Ovary (tissue), 9 donors: Measurements from ENCODE around the gene POLH. TPM values are rescaled to one million over a fixed set of nuclear protein-coding genes. Genes with fewer than 3 reads are reported as not detected.

Source experiments
- DNase-seq, 5 donors: peaks; one replicate each; pipeline ENCODE4 v3.0.0-alpha.2; 2019 to 2020
- H3K27ac ChIP-seq, 2 donors: fragments of 200-600 bp; one replicate each; pipeline versions ENCODE4 v1.5.1 to v1.8.0; 2019 to 2022
- H3K27me3 ChIP-seq: fragments of 200-600 bp; one replicate; pipeline ENCODE4 v1.8.0; 2022
- H3K36me3 ChIP-seq: fragments of 200-600 bp; sonication (generic); one replicate; pipeline ENCODE4 v1.5.1; 2019
- H3K4me1 ChIP-seq: one replicate; pipeline ENCODE4 v1.8.1; 2013; ENCODE audit warnings: mild to moderate bottlenecking, moderate library complexity; ENCODE audit not compliant: insufficient read depth
- H3K4me3 ChIP-seq: fragments of 200-600 bp; sonication (generic); one replicate; pipeline ENCODE4 v1.5.1; 2017
- H3K9me3 ChIP-seq, 2 donors: fragments of 200-600 bp in 1 of 2; sonication (generic) in 1 of 2; one replicate each; pipeline versions ENCODE4 v1.5.1 to v1.8.1; 2013 to 2019; ENCODE audit warnings: mild to moderate bottlenecking in 1 of 2, moderate library complexity in 1 of 2
- CTCF ChIP-seq, 3 donors: fragments of 450-650 bp in 2 of 3; fragments of 200-600 bp in 1 of 3; IDR thresholded peaks; one replicate each; pipeline versions ENCODE4 v1.5.1 to v1.8.0; 2016 to 2022; ENCODE audit warnings: antibody characterized with exemption in 3 of 3, mild to moderate bottlenecking in 1 of 3
- EP300 ChIP-seq: sonication (generic); formaldehyde crosslinking; IDR thresholded peaks from one replicate; pipeline ENCODE4 v1.6.1; 2017; ENCODE audit warnings: antibody characterized with exemption
- POLR2A ChIP-seq: fragments of 450-650 bp; IDR thresholded peaks from one replicate; pipeline ENCODE4 v1.6.1; 2017; ENCODE audit warnings: antibody characterized with exemption, mild to moderate bottlenecking, moderate library complexity
- WGBS, 3 donors: extraction: QIAGEN DNeasy Blood & Tissue Kit in 1 of 3; methylation state at CpG; one replicate each; pipeline versions ENCODE4 v1.1.5 to v1.1.7; 2013 to 2017; 5-methylcytosine and 5-hydroxymethylcytosine counted together
- intact Hi-C, 4 donors: fragments of 100-400 bp; cut with DNase I; formaldehyde crosslinking; loops; one replicate each; pipeline versions ENCODE4 v1.11.0 to v1.15.1; 2022 to 2023
- polyA plus RNA-seq, 2 donors: library from polyadenylated mRNA; stranded (reverse); fragments of 200-250 nt in 1 of 2; fragments of 350-450 nt in 1 of 2; fragmentation: Illumina TruSeq in 1 of 2; extraction: RNeasy Lipid Tissue Mini Kit (QIAGEN cat#74804) in 1 of 2; gene quantifications; one replicate each; pipeline ENCODE4 v1.2.3, GENCODE V29; 2013 to 2014
- total RNA-seq, 7 donors: library from RNA; depleted of rRNA in 2 of 7; stranded (reverse); fragments of >200 nt in 2 of 7; fragmentation: NEBNext Ultra II Directional in 3 of 7; extraction: Animal tissue kit (Norgen Biotek cat#: 25700) in 3 of 7; gene quantifications; one replicate each; pipeline versions ENCODE4 v1.1.0 to v1.2.4, GENCODE V29; 2016 to 2023
- donor health status: DM: no; HTN: no; CAD: no; lungs with moderate emphysema.
- donor health status: DM: no; HTN: no; CAD: no.
- donor health status: Bipolar disorder and iron deficiency.
- donor health status: DM: yes; HTN: yes; CAD: no.
- donor health status: DM: no; HTN: no; CAD: no.
- donor health status: DM: yes; HTN: yes; CAD: no.

POLH gene
- total and polyA plus RNA-seq, 9 donors = 4.6 to 15.5 (median 8.6) TPM

GRCh38 chr6:43570876-43571441, 5.0 kb upstream of the POLH start:
- Histone ChIP-seq H3K9me3 (no peaks in the 10 kb centered on the region), H3K4me3 (no peak overlapping the region), H3K27me3 (no peaks in the 10 kb centered on the region), H3K4me1 (no peaks in the 10 kb centered on the region), H3K36me3 (no peaks in the 10 kb centered on the region), H3K27ac (no peak overlapping the region)
- WGBS, 3 donors = 91 to 95% (median 92%) methylated on average over 5 of the region's 5 CpGs
- TF ChIP-seq EP300 (no peak), POLR2A (no peak), CTCF (IDR thresholded peaks at IDR 0.05) (no peak)
- intact Hi-C loops = no loop called here
- no peak for DNase-seq

GRCh38 chr6:43572015-43572414, 4.0 kb upstream of the POLH start:
- TF ChIP-seq EP300 (no peak), POLR2A (no peak), CTCF (IDR thresholded peaks at IDR 0.05) (no peak)
- no peak for DNase-seq
- Histone ChIP-seq H3K4me3 (no peak overlapping the region), H3K27ac (no peak overlapping the region), H3K36me3 (no peaks in the 10 kb centered on the region), H3K4me1 (peaks cover 3% of the 10 kb centered on the region), H3K9me3 (no peaks in the 10 kb centered on the region), H3K27me3 (no peaks in the 10 kb centered on the region)
- WGBS, 3 donors = 94 to 96% (median 95%) methylated on average over 4 of the region's 4 CpGs
- intact Hi-C loops = no loop called here

- peak overlapping the region; percentile 95 for H3K4me3 ChIP-seq
- intact Hi-C loops = no loop called here
- no peak overlapping the region for H3K27ac ChIP-seq
- TF ChIP-seq CTCF (IDR thresholded peaks at IDR 0.05) = no peak
- no peak for TF ChIP-seq POLR2A
- no peak for TF ChIP-seq EP300
- peaks cover 6% of the 10 kb centered on the region for H3K4me1 ChIP-seq
- no peaks in the 10 kb centered on the region for H3K9me3 ChIP-seq
- no peaks in the 10 kb centered on the region for H3K36me3 ChIP-seq
- no peaks in the 10 kb centered on the region for H3K27me3 ChIP-seq
- WGBS, 3 donors = 0 to 1% (median 1%) methylated on average over 38 of the region's 38 CpGs
- peak in 1 of 5 donors; percentile 23 for DNase-seq
Observed at GRCh38 chr6:43575105-43575771, 747 bp upstream of the POLH start.

GRCh38 chr6:43578748-43579147, 2.8 kb downstream of the POLH start:
- DNase-seq = no peak
- TF ChIP-seq EP300 (no peak), CTCF (IDR thresholded peaks at IDR 0.05) (no peak), POLR2A (no peak)
- H3K27me3 ChIP-seq = no peaks in the 10 kb centered on the region
- H3K36me3 ChIP-seq = no peaks in the 10 kb centered on the region
- no peak overlapping the region for H3K27ac ChIP-seq
- H3K4me1 ChIP-seq = peaks cover 6% of the 10 kb centered on the region
- H3K9me3 ChIP-seq = no peaks in the 10 kb centered on the region
- H3K4me3 ChIP-seq = no peak overlapping the region
- intact Hi-C loops = no loop called here
- 82 to 94% (median 88%) methylated on average over 3 of the region's 3 CpGs for WGBS, 3 donors
